Ectodermal cell (in vitro differentiated cells): ENCODE measurements around the gene ZFP69B.
"Not testable (repeated sequence)": the region's sequence is repeated elsewhere in the genome, so short reads cannot be mapped to it uniquely, and the experiment has no call there.

Experiments used
- H3K27ac ChIP-seq: 2 replicates; pipeline ENCODE4 v1.7.0; 2013; ENCODE audit warnings: mild to moderate bottlenecking, low read depth, low read length; ENCODE audit not compliant: insufficient read depth, poor library complexity, severe bottlenecking
- H3K27me3 ChIP-seq: 2 replicates; pipeline ENCODE4 v1.7.0; 2013; ENCODE audit warnings: mild to moderate bottlenecking, low read length; ENCODE audit not compliant: insufficient read depth, control insufficient read depth, poor library complexity, severe bottlenecking
- H3K36me3 ChIP-seq: one replicate; pipeline ENCODE4 v1.7.0; 2013; ENCODE audit warnings: low read length; ENCODE audit not compliant: control insufficient read depth, insufficient read depth
- H3K4me1 ChIP-seq: one replicate; pipeline ENCODE4 v1.7.0; 2013; ENCODE audit warnings: low read length; ENCODE audit not compliant: control insufficient read depth, insufficient read depth
- H3K4me3 ChIP-seq: 2 replicates; pipeline ENCODE4 v1.7.0; 2013; ENCODE audit warnings: low read depth, low read length, control low read depth; ENCODE audit not compliant: insufficient read depth
- H3K9me3 ChIP-seq: 2 replicates; pipeline ENCODE4 v1.7.0; 2013; ENCODE audit warnings: mild to moderate bottlenecking, low read length, moderate library complexity; ENCODE audit not compliant: control insufficient read depth
- WGBS, 2 experiments: methylation state at CpG; one replicate each; pipeline ENCODE4 v1.1.7; 2013; ENCODE audit warnings: missing lambda C conversion rate in 2 of 2; 5-methylcytosine and 5-hydroxymethylcytosine counted together

Gene ZFP69B

GRCh38 chr1:40476924-40477677 is 26.8 kb downstream of the ZFP69B start, which contains the start of gene ZFP69:
Gene ZFP69 (plus strand): TSS chr1:40477290. CDS start chr1:40479362, 2,072 bp downstream.
- Histone ChIP-seq H3K9me3 (no peaks in the 10 kb centered on the region), H3K4me3 (peak within 1 kb of the TSS; percentile 56), H3K36me3 (no peaks in the 10 kb centered on the region), H3K27ac (no peak within 1 kb of the TSS), H3K27me3 (no peaks in the 10 kb centered on the region), H3K4me1 (no peaks in the 10 kb centered on the region)
- 1% methylated on average over 65 of the region's 65 CpGs for WGBS, 2 experiments

- no peaks in the 10 kb centered on the region for H3K4me1 ChIP-seq
- no peaks in the 10 kb centered on the region for H3K36me3 ChIP-seq
- 21 to 27% methylated on average over 17 of the region's 17 CpGs for WGBS, 2 experiments
- H3K27me3 ChIP-seq: no peaks in the 10 kb centered on the region
- H3K27ac ChIP-seq: no peak overlapping the region
- peak overlapping the region; percentile 56 for H3K4me3 ChIP-seq
- H3K9me3 ChIP-seq: no peaks in the 10 kb centered on the region
Observed at GRCh38 chr1:40477678-40478053, 27.4 kb downstream of the ZFP69B start.

DNA sequence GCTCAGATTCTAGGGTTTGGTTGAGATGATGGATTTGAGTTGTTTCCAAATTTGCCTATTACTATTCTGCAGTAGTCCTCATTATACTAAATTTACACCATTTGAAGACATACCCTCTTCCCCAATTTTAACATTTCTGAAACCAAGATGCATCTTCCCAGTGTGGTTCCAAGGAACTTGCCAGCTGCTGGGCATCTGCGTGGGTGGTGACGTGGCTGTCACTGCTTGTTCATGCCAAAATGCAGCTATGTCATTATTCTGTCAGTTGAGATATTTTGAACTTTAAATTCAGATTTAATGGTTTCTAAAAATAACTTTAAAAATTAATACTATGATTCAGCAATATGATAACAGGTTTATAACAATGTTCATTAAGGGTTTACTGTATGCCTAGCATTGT is 28.0 kb downstream of the ZFP69B start:
- no peaks in the 10 kb centered on the region for H3K27me3 ChIP-seq
- 88 to 100% methylated on average over 2 of the region's 2 CpGs for WGBS, 2 experiments

GRCh38 chr1:40479156-40479555 is 28.9 kb downstream of the ZFP69B start:
- no peak overlapping the region for H3K4me3 ChIP-seq

More for the DNA sequence above, 28.0 kb downstream of the ZFP69B start:
- Histone ChIP-seq H3K36me3 (no peaks in the 10 kb centered on the region), H3K27ac (no peak overlapping the region), H3K4me3 (no peak overlapping the region), H3K4me1 (no peaks in the 10 kb centered on the region), H3K9me3 (no peaks in the 10 kb centered on the region)

GRCh38 chr1:40495315-40495903 is 45.1 kb downstream of the ZFP69B start:
- H3K36me3 ChIP-seq: peaks cover 16% of the 10 kb centered on the region
- no peak overlapping the region for H3K27ac ChIP-seq
- 92 to 99% methylated on average over 3 to 4 of the region's 4 CpGs for WGBS, 2 experiments
- no peaks in the 10 kb centered on the region for H3K9me3 ChIP-seq
- H3K27me3 ChIP-seq: no peaks in the 10 kb centered on the region
- no peaks in the 10 kb centered on the region for H3K4me1 ChIP-seq
- H3K4me3 ChIP-seq: no peak overlapping the region

More at GRCh38 chr1:40479156-40479555, 28.9 kb downstream of the ZFP69B start:
- H3K27me3 ChIP-seq: no peaks in the 10 kb centered on the region
- H3K36me3 ChIP-seq: no peaks in the 10 kb centered on the region
- no peaks in the 10 kb centered on the region for H3K4me1 ChIP-seq
- 92 to 96% methylated on average over 4 of the region's 4 CpGs for WGBS, 2 experiments
- no peaks in the 10 kb centered on the region for H3K9me3 ChIP-seq
- no peak overlapping the region for H3K27ac ChIP-seq

DNA sequence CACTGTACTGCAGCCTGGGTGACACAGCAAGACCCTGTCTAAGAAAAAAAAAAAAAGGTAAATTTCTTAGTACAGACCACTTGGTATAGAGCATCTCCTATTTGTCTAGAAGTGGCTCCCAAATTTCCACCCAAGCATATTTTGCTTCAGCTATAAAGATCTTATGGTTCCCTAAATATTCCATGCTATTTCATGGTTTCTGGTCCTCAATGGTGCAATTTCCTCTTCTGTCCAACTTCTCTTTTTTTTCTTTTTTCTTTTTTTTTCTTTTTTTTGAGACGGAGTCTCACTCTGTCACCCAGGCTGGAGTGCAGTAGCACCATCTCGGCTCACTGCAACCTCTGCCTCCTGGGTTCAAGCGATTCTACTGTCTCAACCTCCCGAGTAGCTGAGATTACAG is 52.4 kb downstream of the ZFP69B start:
- H3K4me3 ChIP-seq, H3K36me3 ChIP-seq, H3K9me3 ChIP-seq, H3K27me3 ChIP-seq, H3K4me1 ChIP-seq, H3K27ac ChIP-seq: not testable (repeated sequence)
- WGBS, 2 experiments: 90 to 92% methylated on average over 4 of the region's 4 CpGs

GRCh38 chr1:40507973-40508372 is 57.7 kb downstream of the ZFP69B start:
- WGBS, 2 experiments: 29 to 54% methylated on average over 2 to 3 of the region's 6 CpGs
- H3K4me1 ChIP-seq: no peaks in the 10 kb centered on the region

GRCh38 chr1:40508375-40509341 is 58.4 kb downstream of the ZFP69B start, which contains the start of gene EXO5:
Gene EXO5 (plus strand): TSS chr1:40508767. CDS start chr1:40514545, 5,778 bp downstream.
- Histone ChIP-seq H3K27me3 (peaks cover 7% of the 10 kb centered on the region), H3K36me3 (no peaks in the 10 kb centered on the region), H3K27ac (no peak within 1 kb of the TSS), H3K4me1 (no peaks in the 10 kb centered on the region), H3K9me3 (no peaks in the 10 kb centered on the region), H3K4me3 (peak within 1 kb of the TSS; percentile 65)
- 2 to 3% methylated on average over 76 of the region's 76 CpGs for WGBS, 2 experiments

More at GRCh38 chr1:40507973-40508372, 57.7 kb downstream of the ZFP69B start:
- Histone ChIP-seq H3K36me3 (no peaks in the 10 kb centered on the region), H3K27me3 (peaks cover 7% of the 10 kb centered on the region), H3K4me3 (peak overlapping the region; percentile 65), H3K27ac (no peak overlapping the region), H3K9me3 (no peaks in the 10 kb centered on the region)
